GM23338 (cell line): Measurements from ENCODE around the gene CHST14. TPM values are rescaled to one million over a fixed set of nuclear protein-coding genes. Genes with fewer than 3 reads are reported as not detected.
A peak's percentile ranks its signal among the peaks of the same experiment; 100 is the strongest.

Experiments
- ATAC-seq: fragments of 200-7000 bp; cut with Tn5 transposase; 3 replicates; pipeline ENCODE4 v1.9.1; 2020
- DNase-seq: peaks from one replicate; pipeline ENCODE4 v3.0.0-alpha.2; 2015; ENCODE audit warnings: low spot score
- H2AFZ ChIP-seq: fragments of 200-600 bp; sonication (generic); 2 replicates; pipeline ENCODE4 v1.8.0; 2016; ENCODE audit warnings: antibody characterized with exemption, mild to moderate bottlenecking, moderate library complexity
- H3F3A ChIP-seq: fragments of 200-600 bp; sonication (generic); replicated peaks from 2 replicates; pipeline ENCODE4 v1.8.0; 2017; ENCODE audit warnings: antibody characterized with exemption, mixed run types, low read depth
- H3K27ac ChIP-seq: fragments of 200-600 bp; sonication (generic); 2 replicates; pipeline ENCODE4 v1.6.1; 2016; ENCODE audit warnings: low read depth
- H3K27me3 ChIP-seq: fragments of 200-600 bp; sonication (generic); 2 replicates; pipeline ENCODE4 v1.8.0; 2016; ENCODE audit warnings: mild to moderate bottlenecking, mixed run types, moderate library complexity; ENCODE audit not compliant: insufficient read depth
- H3K36me3 ChIP-seq: fragments of 200-600 bp; sonication (generic); 2 replicates; pipeline ENCODE4 v1.8.0; 2016; ENCODE audit warnings: mild to moderate bottlenecking; ENCODE audit not compliant: insufficient read depth
- H3K4me1 ChIP-seq: fragments of 200-600 bp; sonication (generic); 2 replicates; pipeline ENCODE4 v1.8.0; 2016; ENCODE audit warnings: mild to moderate bottlenecking, moderate library complexity; ENCODE audit not compliant: insufficient read depth
- H3K4me2 ChIP-seq: fragments of 200-600 bp; sonication (generic); 2 replicates; pipeline ENCODE4 v1.7.1; 2017; ENCODE audit warnings: mixed run types
- H3K4me3 ChIP-seq: fragments of 200-600 bp; sonication (generic); 2 replicates; pipeline ENCODE4 v1.6.1; 2016; ENCODE audit warnings: mixed run types
- H3K79me2 ChIP-seq: fragments of 200-600 bp; sonication (generic); replicated peaks from 2 replicates; pipeline ENCODE4 v1.8.0; 2017; ENCODE audit warnings: mild to moderate bottlenecking; ENCODE audit not compliant: insufficient read depth
- H3K9me2 ChIP-seq: fragments of 200-600 bp; sonication (generic); 2 replicates; pipeline ENCODE4 v1.8.0; 2017; ENCODE audit not compliant: insufficient read depth
- H4K20me1 ChIP-seq: fragments of 200-600 bp; sonication (generic); replicated peaks from 2 replicates; pipeline ENCODE4 v1.8.0; 2017; ENCODE audit warnings: mild to moderate bottlenecking; ENCODE audit not compliant: insufficient read depth
- H3K27ac Mint-ChIP-seq: 2 replicates; pipeline ENCODE4 v1.8.0; 2020; ENCODE audit warnings: inconsistent platforms, mild to moderate bottlenecking, moderate library complexity, mixed read lengths
- H3K27me3 Mint-ChIP-seq: 3 replicates; pipeline ENCODE4 v1.8.0; 2022; ENCODE audit warnings: low read depth, mild to moderate bottlenecking, moderate library complexity, mixed read lengths, inconsistent platforms; ENCODE audit not compliant: insufficient read depth, poor library complexity
- H3K36me3 Mint-ChIP-seq: 3 replicates; pipeline ENCODE4 v1.8.0; 2021; ENCODE audit warnings: low read depth, mild to moderate bottlenecking, inconsistent platforms, moderate library complexity, mixed read lengths
- H3K4me1 Mint-ChIP-seq: 3 replicates; pipeline ENCODE4 v1.8.0; 2020; ENCODE audit warnings: mild to moderate bottlenecking, inconsistent platforms, mixed read lengths
- H3K4me3 Mint-ChIP-seq: 3 replicates; pipeline ENCODE4 v1.8.0; 2021; ENCODE audit warnings: moderate library complexity, mild to moderate bottlenecking, inconsistent platforms, mixed read lengths
- H3K9me3 Mint-ChIP-seq: 3 replicates; pipeline ENCODE4 v1.8.0; 2020; ENCODE audit warnings: moderate library complexity, mild to moderate bottlenecking, inconsistent platforms, mixed read lengths
- CREB1 ChIP-seq: fragments of 250-450 bp; sonication (Bioruptor Pico); IDR thresholded peaks from 2 replicates; pipeline ENCODE4 v1.5.0; 2020; ENCODE audit warnings: low read depth, mild to moderate bottlenecking, moderate library complexity
- EZH2 ChIP-seq: fragments of 200-600 bp; sonication (generic); IDR thresholded peaks from one replicate; pipeline ENCODE4 v1.8.0; 2017; ENCODE audit warnings: antibody characterized with exemption, mild to moderate bottlenecking, low read depth; ENCODE audit not compliant: unreplicated experiment
- POLR2AphosphoS5 ChIP-seq: IDR thresholded peaks from 2 replicates; pipeline ENCODE4 v1.6.1; 2016; ENCODE audit warnings: antibody characterized with exemption, low read depth
- STAT1 ChIP-seq: IDR thresholded peaks from one replicate; pipeline ENCODE4 v1.6.1; 2016; ENCODE audit warnings: antibody characterized with exemption; ENCODE audit not compliant: unreplicated experiment
- ZNF114 ChIP-seq: fragments of 250-450 bp; sonication (Bioruptor Pico); IDR thresholded peaks from 2 replicates; pipeline ENCODE4 v1.5.0; 2020; ENCODE audit warnings: mild to moderate bottlenecking, moderate library complexity
- ZNF331 ChIP-seq: fragments of 250-450 bp; sonication (Bioruptor Pico); IDR thresholded peaks from 2 replicates; pipeline ENCODE4 v1.5.0; 2020; ENCODE audit warnings: low read depth, mild to moderate bottlenecking, moderate library complexity
- polyA plus RNA-seq: library from polyadenylated mRNA; unstranded; fragments of >200 nt; fragmentation: Nextera tagmentation; extraction: Ambion mirVana; gene quantifications from 2 replicates; pipeline ENCODE4 v1.2.1, GENCODE V29; 2016
- total RNA-seq: library from RNA; depleted of rRNA; stranded (reverse); fragments of >200 nt; shearing (Covaris generic); gene quantifications from 2 replicates; pipeline ENCODE4 v1.2.3, GENCODE V29; 2014
- TF ChIP-seq, protein P1 (sequence below): IDR thresholded peaks from one replicate; pipeline ENCODE4 v1.6.1; 2018; ENCODE audit warnings: antibody characterized with exemption; ENCODE audit not compliant: unreplicated experiment
- TF ChIP-seq, protein P2 (sequence below): fragments of 250-450 bp; sonication (Bioruptor Pico); IDR thresholded peaks from 2 replicates; pipeline ENCODE4 v1.5.0; 2020; ENCODE audit warnings: mild to moderate bottlenecking, moderate library complexity
- TF ChIP-seq, protein P3 (sequence below): IDR thresholded peaks from 2 replicates; pipeline ENCODE4 v1.6.1; 2016; ENCODE audit warnings: antibody characterized with exemption

The CHST14 gene
- total and polyA plus RNA-seq, 2 experiments from 2014 or later = 8.4 to 15.6 TPM

DNA sequence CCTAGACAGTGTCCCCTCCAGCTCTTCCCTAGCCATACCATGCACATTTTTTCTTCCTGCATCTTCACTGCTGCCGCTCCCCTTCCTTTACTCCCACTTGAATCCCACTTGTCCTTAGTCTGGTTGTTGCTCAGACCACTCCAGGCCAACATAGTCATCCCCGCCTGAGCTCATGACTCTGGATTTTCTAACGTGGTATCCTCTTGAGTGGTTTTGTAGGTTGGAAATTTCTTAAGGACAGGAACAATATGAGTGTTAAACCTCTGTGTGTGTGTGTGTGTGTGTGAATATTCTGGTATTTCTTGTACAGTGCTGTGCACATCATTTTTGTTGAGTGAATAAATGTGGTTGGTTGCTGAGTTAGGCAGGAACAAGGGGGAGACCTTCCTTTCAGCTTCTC lies 26.9 kb upstream of the CHST14 start:
- TF ChIP-seq, protein P1, sequence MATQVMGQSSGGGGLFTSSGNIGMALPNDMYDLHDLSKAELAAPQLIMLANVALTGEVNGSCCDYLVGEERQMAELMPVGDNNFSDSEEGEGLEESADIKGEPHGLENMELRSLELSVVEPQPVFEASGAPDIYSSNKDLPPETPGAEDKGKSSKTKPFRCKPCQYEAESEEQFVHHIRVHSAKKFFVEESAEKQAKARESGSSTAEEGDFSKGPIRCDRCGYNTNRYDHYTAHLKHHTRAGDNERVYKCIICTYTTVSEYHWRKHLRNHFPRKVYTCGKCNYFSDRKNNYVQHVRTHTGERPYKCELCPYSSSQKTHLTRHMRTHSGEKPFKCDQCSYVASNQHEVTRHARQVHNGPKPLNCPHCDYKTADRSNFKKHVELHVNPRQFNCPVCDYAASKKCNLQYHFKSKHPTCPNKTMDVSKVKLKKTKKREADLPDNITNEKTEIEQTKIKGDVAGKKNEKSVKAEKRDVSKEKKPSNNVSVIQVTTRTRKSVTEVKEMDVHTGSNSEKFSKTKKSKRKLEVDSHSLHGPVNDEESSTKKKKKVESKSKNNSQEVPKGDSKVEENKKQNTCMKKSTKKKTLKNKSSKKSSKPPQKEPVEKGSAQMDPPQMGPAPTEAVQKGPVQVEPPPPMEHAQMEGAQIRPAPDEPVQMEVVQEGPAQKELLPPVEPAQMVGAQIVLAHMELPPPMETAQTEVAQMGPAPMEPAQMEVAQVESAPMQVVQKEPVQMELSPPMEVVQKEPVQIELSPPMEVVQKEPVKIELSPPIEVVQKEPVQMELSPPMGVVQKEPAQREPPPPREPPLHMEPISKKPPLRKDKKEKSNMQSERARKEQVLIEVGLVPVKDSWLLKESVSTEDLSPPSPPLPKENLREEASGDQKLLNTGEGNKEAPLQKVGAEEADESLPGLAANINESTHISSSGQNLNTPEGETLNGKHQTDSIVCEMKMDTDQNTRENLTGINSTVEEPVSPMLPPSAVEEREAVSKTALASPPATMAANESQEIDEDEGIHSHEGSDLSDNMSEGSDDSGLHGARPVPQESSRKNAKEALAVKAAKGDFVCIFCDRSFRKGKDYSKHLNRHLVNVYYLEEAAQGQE = no peak
- TF ChIP-seq ZNF331 (CRISPR knock-in tag) (no peak), EZH2 (no peak), POLR2AphosphoS5 (no peak), CREB1 (CRISPR knock-in tag) (no peak), STAT1 (no peak), ZNF114 (CRISPR knock-in tag) (no peak)
- TF ChIP-seq, protein P2, sequence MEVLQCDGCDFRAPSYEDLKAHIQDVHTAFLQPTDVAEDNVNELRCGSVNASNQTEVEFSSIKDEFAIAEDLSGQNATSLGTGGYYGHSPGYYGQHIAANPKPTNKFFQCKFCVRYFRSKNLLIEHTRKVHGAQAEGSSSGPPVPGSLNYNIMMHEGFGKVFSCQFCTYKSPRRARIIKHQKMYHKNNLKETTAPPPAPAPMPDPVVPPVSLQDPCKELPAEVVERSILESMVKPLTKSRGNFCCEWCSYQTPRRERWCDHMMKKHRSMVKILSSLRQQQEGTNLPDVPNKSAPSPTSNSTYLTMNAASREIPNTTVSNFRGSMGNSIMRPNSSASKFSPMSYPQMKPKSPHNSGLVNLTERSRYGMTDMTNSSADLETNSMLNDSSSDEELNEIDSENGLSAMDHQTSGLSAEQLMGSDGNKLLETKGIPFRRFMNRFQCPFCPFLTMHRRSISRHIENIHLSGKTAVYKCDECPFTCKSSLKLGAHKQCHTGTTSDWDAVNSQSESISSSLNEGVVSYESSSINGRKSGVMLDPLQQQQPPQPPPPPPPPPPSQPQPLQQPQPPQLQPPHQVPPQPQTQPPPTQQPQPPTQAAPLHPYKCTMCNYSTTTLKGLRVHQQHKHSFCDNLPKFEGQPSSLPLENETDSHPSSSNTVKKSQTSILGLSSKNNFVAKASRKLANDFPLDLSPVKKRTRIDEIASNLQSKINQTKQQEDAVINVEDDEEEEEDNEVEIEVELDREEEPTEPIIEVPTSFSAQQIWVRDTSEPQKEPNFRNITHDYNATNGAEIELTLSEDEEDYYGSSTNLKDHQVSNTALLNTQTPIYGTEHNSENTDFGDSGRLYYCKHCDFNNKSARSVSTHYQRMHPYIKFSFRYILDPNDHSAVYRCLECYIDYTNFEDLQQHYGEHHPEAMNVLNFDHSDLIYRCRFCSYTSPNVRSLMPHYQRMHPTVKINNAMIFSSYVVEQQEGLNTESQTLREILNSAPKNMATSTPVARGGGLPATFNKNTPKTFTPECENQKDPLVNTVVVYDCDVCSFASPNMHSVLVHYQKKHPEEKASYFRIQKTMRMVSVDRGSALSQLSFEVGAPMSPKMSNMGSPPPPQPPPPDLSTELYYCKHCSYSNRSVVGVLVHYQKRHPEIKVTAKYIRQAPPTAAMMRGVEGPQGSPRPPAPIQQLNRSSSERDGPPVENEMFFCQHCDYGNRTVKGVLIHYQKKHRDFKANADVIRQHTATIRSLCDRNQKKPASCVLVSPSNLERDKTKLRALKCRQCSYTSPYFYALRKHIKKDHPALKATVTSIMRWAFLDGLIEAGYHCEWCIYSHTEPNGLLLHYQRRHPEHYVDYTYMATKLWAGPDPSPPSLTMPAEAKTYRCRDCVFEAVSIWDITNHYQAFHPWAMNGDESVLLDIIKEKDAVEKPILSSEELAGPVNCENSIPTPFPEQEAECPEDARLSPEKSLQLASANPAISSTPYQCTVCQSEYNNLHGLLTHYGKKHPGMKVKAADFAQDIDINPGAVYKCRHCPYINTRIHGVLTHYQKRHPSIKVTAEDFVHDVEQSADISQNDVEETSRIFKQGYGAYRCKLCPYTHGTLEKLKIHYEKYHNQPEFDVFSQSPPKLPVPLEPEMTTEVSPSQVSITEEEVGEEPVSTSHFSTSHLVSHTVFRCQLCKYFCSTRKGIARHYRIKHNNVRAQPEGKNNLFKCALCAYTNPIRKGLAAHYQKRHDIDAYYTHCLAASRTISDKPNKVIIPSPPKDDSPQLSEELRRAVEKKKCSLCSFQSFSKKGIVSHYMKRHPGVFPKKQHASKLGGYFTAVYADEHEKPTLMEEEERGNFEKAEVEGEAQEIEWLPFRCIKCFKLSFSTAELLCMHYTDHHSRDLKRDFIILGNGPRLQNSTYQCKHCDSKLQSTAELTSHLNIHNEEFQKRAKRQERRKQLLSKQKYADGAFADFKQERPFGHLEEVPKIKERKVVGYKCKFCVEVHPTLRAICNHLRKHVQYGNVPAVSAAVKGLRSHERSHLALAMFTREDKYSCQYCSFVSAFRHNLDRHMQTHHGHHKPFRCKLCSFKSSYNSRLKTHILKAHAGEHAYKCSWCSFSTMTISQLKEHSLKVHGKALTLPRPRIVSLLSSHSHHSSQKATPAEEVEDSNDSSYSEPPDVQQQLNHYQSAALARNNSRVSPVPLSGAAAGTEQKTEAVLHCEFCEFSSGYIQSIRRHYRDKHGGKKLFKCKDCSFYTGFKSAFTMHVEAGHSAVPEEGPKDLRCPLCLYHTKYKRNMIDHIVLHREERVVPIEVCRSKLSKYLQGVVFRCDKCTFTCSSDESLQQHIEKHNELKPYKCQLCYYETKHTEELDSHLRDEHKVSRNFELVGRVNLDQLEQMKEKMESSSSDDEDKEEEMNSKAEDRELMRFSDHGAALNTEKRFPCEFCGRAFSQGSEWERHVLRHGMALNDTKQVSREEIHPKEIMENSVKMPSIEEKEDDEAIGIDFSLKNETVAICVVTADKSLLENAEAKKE = no peak
- TF ChIP-seq, protein P3, sequence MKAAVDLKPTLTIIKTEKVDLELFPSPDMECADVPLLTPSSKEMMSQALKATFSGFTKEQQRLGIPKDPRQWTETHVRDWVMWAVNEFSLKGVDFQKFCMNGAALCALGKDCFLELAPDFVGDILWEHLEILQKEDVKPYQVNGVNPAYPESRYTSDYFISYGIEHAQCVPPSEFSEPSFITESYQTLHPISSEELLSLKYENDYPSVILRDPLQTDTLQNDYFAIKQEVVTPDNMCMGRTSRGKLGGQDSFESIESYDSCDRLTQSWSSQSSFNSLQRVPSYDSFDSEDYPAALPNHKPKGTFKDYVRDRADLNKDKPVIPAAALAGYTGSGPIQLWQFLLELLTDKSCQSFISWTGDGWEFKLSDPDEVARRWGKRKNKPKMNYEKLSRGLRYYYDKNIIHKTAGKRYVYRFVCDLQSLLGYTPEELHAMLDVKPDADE = no peak
- no peak overlapping the region for H3K4me2 ChIP-seq

More for the DNA sequence above, 26.9 kb upstream of the CHST14 start:
- H4K20me1 ChIP-seq = peaks cover 59% of the 10 kb centered on the region
- H3K4me3 ChIP-seq = no peak overlapping the region
- H3K27ac ChIP-seq = no peak overlapping the region
- no peaks in the 10 kb centered on the region; the same call in 1 of the 2 replicates for H3K36me3 ChIP-seq
- peaks cover 48% of the 10 kb centered on the region for H3K4me1 ChIP-seq
- DNase-seq (no peak), ATAC-seq (no peak)
- Mint-ChIP-seq H3K4me1 (peaks cover 52% of the 10 kb centered on the region), H3K9me3 (no peaks in the 10 kb centered on the region; the same call in 2 of the 3 replicates), H3K36me3 (peaks cover 31% of the 10 kb centered on the region), H3K27me3 (peaks cover 29% of the 10 kb centered on the region), H3K27ac (no peak overlapping the region), H3K4me3 (peak overlapping the region; percentile 90)
- H3K79me2 ChIP-seq = peaks cover 74% of the 10 kb centered on the region
- H3K9me2 ChIP-seq = no peaks in the 10 kb centered on the region
- H2AFZ ChIP-seq = no peak overlapping the region
- H3K27me3 ChIP-seq = no peaks in the 10 kb centered on the region
- 0 out of 2 replicates have a peak, but pooled peaks cover 2% of the 10 kb centered on the region for H3F3A ChIP-seq
